HG02840 (cell line): ENCODE data around the gene SGMS1.
A peak's percentile ranks its signal among the peaks of the same experiment; 100 is the strongest.

Experiments used
- ATAC-seq: cut with Tn5 transposase; IDR thresholded peaks from one replicate; pipeline ENCODE4 v1.9.1; 2021; ENCODE audit warnings: mild to moderate bottlenecking, moderate library complexity, moderate number of reproducible peaks; ENCODE audit not compliant: unreplicated experiment, low FRiP score

Gene SGMS1

GRCh38 chr10:50324046-50324445, 299.7 kb downstream of the SGMS1 start:
- ATAC-seq = no peak

- ATAC-seq = no peak
These were observed 301.7 kb downstream of the SGMS1 start for GRCh38 chr10:50322077-50322476.

- no peak for ATAC-seq
These were observed 305.6 kb downstream of the SGMS1 start for GRCh38 chr10:50318129-50318528.

GRCh38 chr10:50316695-50317648, 306.8 kb downstream of the SGMS1 start:
- ATAC-seq = no peak

- no peak for ATAC-seq
These were observed 307.6 kb downstream of the SGMS1 start for GRCh38 chr10:50316174-50316573.

- no peak for ATAC-seq
These were observed 308.3 kb downstream of the SGMS1 start for GRCh38 chr10:50315424-50315823.

GRCh38 chr10:50314169-50315071, 309.3 kb downstream of the SGMS1 start:
- no peak for ATAC-seq

- no peak for ATAC-seq
These were observed 311.0 kb downstream of the SGMS1 start for GRCh38 chr10:50312464-50313437.

- ATAC-seq = peak; percentile 67
These were observed 313.1 kb downstream of the SGMS1 start for GRCh38 chr10:50310560-50311174.

- ATAC-seq = no peak
These were observed 314.4 kb downstream of the SGMS1 start for GRCh38 chr10:50309342-50309741.

- ATAC-seq = no peak
These were observed 319.1 kb downstream of the SGMS1 start for GRCh38 chr10:50304660-50305059.

GRCh38 chr10:50299948-50300669, 323.6 kb downstream of the SGMS1 start:
- ATAC-seq = no peak

GRCh38 chr10:50295367-50295766, 328.4 kb downstream of the SGMS1 start:
- ATAC-seq = no peak

- ATAC-seq = no peak
These were observed 329.2 kb downstream of the SGMS1 start for GRCh38 chr10:50294582-50294981.

- no peak for ATAC-seq
These were observed 330.0 kb downstream of the SGMS1 start for GRCh38 chr10:50293513-50294313.

GRCh38 chr10:50291261-50291850, 332.4 kb downstream of the SGMS1 start:
- no peak for ATAC-seq

- ATAC-seq = no peak
These were observed 334.6 kb downstream of the SGMS1 start for GRCh38 chr10:50289196-50289595.
